ENCODE measurements around the gene PCMT1. TPM values are rescaled to one million over a fixed set of nuclear protein-coding genes. Genes with fewer than 3 reads are reported as not detected.
"Not testable (repeated sequence)": the region's sequence is repeated elsewhere in the genome, so short reads cannot be mapped to it uniquely, and the experiment has no call there.

Gene PCMT1
- total RNA-seq, 1 donor from 2014 or later, result 147 TPM

DNA sequence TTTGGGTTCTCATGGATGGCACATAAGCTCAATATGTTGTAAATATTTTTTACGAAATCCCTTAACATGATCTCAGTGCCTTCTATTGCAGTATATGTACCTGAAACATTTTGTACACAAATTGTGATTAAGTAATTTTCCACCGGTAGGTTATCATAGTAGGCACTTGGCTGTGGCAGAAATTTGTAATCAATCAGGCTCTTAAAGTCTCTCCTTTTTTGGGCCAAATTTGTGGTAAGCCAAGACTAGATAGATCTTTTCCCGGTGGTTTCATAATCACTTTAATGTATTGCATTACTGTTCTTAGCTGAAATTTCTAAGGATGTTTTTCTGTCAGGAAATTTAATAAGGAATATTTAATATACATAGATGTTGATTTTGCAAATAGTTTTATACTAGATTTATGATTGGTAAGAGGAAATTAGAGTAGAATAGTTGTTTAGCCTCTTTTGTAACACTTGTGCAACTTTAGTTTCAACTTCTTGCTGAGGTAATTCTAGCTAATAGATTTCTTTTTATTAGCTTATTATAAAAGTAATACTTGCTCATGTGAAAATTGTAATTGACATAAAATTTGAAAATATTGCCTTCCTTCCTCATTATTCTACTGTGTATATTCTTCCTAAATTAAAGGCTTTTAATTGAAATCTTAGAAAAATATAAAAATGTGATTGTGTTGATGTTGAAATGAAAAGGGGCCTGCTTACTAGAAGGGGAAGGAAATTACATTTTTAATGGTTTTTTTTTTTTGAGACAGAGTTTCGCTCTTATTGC, 3.2 kb downstream of the PCMT1 start:
- peaks cover 10% of the 10 kb centered on the region for H3K9me3 Mint-ChIP-seq (ENCODE audit: unreplicated experiment)
- H3K27me3 Mint-ChIP-seq (ENCODE audit: unreplicated experiment), result peaks cover 2% of the 10 kb centered on the region
- TF ChIP-seq, protein P1, sequence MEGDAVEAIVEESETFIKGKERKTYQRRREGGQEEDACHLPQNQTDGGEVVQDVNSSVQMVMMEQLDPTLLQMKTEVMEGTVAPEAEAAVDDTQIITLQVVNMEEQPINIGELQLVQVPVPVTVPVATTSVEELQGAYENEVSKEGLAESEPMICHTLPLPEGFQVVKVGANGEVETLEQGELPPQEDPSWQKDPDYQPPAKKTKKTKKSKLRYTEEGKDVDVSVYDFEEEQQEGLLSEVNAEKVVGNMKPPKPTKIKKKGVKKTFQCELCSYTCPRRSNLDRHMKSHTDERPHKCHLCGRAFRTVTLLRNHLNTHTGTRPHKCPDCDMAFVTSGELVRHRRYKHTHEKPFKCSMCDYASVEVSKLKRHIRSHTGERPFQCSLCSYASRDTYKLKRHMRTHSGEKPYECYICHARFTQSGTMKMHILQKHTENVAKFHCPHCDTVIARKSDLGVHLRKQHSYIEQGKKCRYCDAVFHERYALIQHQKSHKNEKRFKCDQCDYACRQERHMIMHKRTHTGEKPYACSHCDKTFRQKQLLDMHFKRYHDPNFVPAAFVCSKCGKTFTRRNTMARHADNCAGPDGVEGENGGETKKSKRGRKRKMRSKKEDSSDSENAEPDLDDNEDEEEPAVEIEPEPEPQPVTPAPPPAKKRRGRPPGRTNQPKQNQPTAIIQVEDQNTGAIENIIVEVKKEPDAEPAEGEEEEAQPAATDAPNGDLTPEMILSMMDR (IDR thresholded peaks at IDR 0.05; ENCODE audit: partially characterized antibody, unreplicated experiment), result no peak
- H3K27ac Mint-ChIP-seq (ENCODE audit: unreplicated experiment), result no peak overlapping the region
- no peak overlapping the region for H3K4me3 Mint-ChIP-seq (ENCODE audit: unreplicated experiment)
- peaks cover 6% of the 10 kb centered on the region for H3K4me1 Mint-ChIP-seq (ENCODE audit: low read depth, unreplicated experiment)
- no peak for DNase-seq
- H3K36me3 Mint-ChIP-seq (ENCODE audit: unreplicated experiment), result no peaks in the 10 kb centered on the region

DNA sequence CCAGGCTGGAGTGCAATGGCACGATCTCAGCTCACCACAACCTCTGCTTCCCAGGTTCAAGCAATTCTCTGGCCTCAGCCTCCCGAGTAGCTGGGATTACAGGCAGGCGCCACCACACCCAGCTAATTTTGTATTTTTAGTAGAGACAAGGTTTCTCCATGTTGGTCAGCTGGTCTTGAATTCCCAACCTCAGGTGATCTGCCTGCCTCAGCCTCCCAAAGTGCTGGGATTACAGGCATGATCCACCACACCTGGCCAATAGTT, 3.8 kb downstream of the PCMT1 start:
- DNase-seq; H3K36me3 Mint-ChIP-seq (ENCODE audit: unreplicated experiment); H3K4me3 Mint-ChIP-seq (ENCODE audit: unreplicated experiment); H3K4me1 Mint-ChIP-seq (ENCODE audit: low read depth, unreplicated experiment); H3K27me3 Mint-ChIP-seq (ENCODE audit: unreplicated experiment); H3K9me3 Mint-ChIP-seq (ENCODE audit: unreplicated experiment); H3K27ac Mint-ChIP-seq (ENCODE audit: unreplicated experiment): not testable (repeated sequence)

DNA sequence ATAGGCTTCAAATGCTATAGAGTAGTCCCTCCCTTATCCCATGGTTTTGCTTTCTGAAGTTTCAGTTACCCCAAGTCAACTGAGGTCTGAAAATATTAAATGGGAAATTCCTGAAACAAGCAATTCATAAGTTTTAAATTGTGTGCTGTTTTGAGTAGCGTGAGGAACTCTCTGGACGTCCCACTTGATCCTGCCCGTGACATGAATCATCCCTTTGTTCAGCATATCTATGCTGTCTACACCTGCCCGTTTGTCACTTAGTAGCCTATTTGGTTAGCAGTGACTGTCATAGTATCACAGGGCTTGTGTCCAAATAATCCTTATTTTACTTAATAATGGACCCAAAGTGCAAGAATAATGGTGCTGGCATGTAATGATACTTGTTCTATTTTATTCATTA, 5.0 kb downstream of the PCMT1 start:
- Mint-ChIP-seq H3K27me3 (ENCODE audit: unreplicated experiment) (no peaks in the 10 kb centered on the region), H3K36me3 (ENCODE audit: unreplicated experiment) (no peaks in the 10 kb centered on the region), H3K4me1 (ENCODE audit: low read depth, unreplicated experiment) (peaks cover 6% of the 10 kb centered on the region), H3K27ac (ENCODE audit: unreplicated experiment) (no peak overlapping the region), H3K9me3 (ENCODE audit: unreplicated experiment) (peaks cover 7% of the 10 kb centered on the region), H3K4me3 (ENCODE audit: unreplicated experiment) (no peak overlapping the region)
- TF ChIP-seq, protein P1 (IDR thresholded peaks at IDR 0.05; ENCODE audit: partially characterized antibody, unreplicated experiment), result no peak
- no peak for DNase-seq

DNA sequence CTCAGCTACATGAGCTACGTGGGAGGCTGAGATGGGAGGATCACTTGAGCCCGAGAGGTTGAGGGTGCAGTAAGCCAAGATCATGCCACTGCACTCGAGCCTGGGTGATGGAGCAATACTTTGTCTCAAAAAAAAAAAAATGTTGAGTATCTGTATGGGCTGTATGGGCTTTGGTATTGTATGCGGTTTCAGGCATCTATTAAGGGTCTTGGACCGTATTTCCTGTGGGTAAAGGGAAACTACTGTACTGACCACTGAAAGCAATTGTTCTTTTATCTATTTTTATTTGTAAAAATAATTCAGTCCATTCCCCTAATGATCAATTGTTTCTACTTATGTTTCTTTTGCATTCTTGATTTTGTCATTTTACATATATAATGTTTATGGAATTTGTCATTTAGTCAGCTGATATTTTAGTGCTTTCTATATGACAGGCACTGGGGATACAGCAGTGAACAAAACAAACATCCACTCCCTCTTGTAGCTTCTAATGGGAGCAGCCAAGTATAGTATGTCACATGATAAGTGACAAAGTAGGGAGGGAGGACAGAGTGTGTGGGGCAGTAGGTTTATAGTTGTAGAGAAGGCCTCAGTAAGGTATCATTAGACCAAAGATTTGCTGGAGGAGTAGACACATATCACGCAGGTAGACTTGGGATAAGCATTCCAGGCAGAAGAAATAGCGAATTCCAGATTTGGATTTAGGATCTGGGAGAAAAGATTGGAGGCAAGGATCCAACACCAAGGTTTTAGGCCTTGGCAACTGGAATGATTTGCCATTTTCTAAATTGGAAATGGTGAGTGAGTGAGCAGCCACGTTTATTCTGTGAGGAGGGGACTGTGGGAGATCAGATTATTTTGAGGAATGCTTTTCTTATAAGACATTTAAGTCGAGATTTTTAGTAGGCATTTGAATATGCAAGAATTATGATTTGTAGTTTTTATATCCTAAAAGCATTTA, 6.0 kb downstream of the PCMT1 start:
- no peak for DNase-seq
- TF ChIP-seq, protein P1 (IDR thresholded peaks at IDR 0.05; ENCODE audit: partially characterized antibody, unreplicated experiment), result no peak
- Mint-ChIP-seq H3K4me3 (ENCODE audit: unreplicated experiment) (peak overlapping the region; percentile 5), H3K9me3 (ENCODE audit: unreplicated experiment) (peaks cover 5% of the 10 kb centered on the region), H3K27me3 (ENCODE audit: unreplicated experiment) (no peaks in the 10 kb centered on the region), H3K36me3 (ENCODE audit: unreplicated experiment) (no peaks in the 10 kb centered on the region), H3K27ac (ENCODE audit: unreplicated experiment) (peak overlapping the region; percentile 6), H3K4me1 (ENCODE audit: low read depth, unreplicated experiment) (peaks cover 5% of the 10 kb centered on the region)

DNA sequence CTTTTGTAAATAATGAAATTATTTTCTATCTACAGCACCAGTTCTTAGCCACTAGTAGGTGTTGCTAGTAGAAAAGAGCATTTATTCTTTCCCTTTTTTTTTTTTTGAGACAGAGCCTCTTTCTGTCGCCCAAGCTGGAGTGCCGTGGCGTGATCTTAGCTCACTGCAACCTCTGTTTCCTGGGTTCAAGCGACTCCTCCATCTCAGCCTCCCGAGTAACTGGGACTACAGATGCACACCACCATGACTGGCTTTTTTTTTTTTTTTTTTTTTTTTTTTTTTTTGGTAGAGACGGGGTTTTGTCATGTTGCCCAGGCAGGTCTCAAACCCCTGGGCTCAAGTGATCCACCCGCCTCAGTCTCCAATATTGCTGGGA, 6.7 kb downstream of the PCMT1 start:
- no peaks in the 10 kb centered on the region for H3K36me3 Mint-ChIP-seq (ENCODE audit: unreplicated experiment)
- TF ChIP-seq, protein P1 (IDR thresholded peaks at IDR 0.05; ENCODE audit: partially characterized antibody, unreplicated experiment), result no peak
- H3K27me3 Mint-ChIP-seq (ENCODE audit: unreplicated experiment), result no peaks in the 10 kb centered on the region
- no peak overlapping the region for H3K27ac Mint-ChIP-seq (ENCODE audit: unreplicated experiment)
- H3K4me1 Mint-ChIP-seq (ENCODE audit: low read depth, unreplicated experiment), result peaks cover 4% of the 10 kb centered on the region
- peaks cover 2% of the 10 kb centered on the region for H3K9me3 Mint-ChIP-seq (ENCODE audit: unreplicated experiment)
- H3K4me3 Mint-ChIP-seq (ENCODE audit: unreplicated experiment), result no peak overlapping the region
- no peak for DNase-seq
